ENCODE results near the gene WNT8A. TPM values are rescaled to one million over a fixed set of nuclear protein-coding genes. Genes with fewer than 3 reads are reported as not detected.
"Not testable (repeated sequence)": the region's sequence is repeated elsewhere in the genome, so short reads cannot be mapped to it uniquely, and the experiment has no call there.

WNT8A gene
- not detected for total RNA-seq

GRCh38 chr5:138083702-138084101, at the start of gene WNT8A:
WNT8A (plus strand) TSS chr5:138084033; CDS start chr5:138084128, 95 bp downstream.
- no peak for DNase-seq

- DNase-seq, result peak; percentile 79
Observed at GRCh38 chr5:138035605-138036537, 48.0 kb upstream of the WNT8A start.

GRCh38 chr5:138037271-138037670, 46.6 kb upstream of the WNT8A start:
- no peak for DNase-seq

GRCh38 chr5:138037907-138038633, 45.8 kb upstream of the WNT8A start:
- no peak for DNase-seq

- DNase-seq, result no peak
Observed at GRCh38 chr5:138038826-138039225, 45.0 kb upstream of the WNT8A start.

- not testable (repeated sequence) for DNase-seq
Observed at GRCh38 chr5:138045283-138045682, 38.5 kb upstream of the WNT8A start.

GRCh38 chr5:138051441-138052296, 32.2 kb upstream of the WNT8A start:
- no peak for DNase-seq

DNA sequence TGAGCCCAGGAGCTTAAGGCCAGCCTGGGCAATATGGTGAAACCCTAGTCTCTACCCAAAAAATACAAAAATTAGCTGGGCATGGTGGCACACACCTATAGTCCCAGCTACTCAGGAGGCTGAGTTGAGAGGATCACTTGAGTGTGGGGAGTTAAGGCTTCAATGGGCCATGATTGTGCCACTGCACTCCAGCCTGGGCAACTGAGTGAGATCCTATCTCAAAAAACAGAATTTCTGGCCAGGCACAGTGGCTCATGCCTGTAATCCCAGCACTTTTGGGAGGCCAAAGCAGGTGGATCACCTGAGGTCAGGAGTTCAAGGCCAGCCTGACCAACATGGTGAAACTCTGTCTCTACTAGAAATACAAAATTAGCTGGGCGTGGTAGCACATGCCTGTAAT, 31.1 kb upstream of the WNT8A start:
- not testable (repeated sequence) for DNase-seq

- DNase-seq, result no peak
Observed at GRCh38 chr5:138053554-138053953, 30.3 kb upstream of the WNT8A start.

- DNase-seq, result no peak
Observed at GRCh38 chr5:138054206-138054605, 29.6 kb upstream of the WNT8A start.

GRCh38 chr5:138054847-138055558, 28.8 kb upstream of the WNT8A start:
- no peak for DNase-seq

GRCh38 chr5:138064526-138064925, 19.3 kb upstream of the WNT8A start:
- DNase-seq, result no peak

DNA sequence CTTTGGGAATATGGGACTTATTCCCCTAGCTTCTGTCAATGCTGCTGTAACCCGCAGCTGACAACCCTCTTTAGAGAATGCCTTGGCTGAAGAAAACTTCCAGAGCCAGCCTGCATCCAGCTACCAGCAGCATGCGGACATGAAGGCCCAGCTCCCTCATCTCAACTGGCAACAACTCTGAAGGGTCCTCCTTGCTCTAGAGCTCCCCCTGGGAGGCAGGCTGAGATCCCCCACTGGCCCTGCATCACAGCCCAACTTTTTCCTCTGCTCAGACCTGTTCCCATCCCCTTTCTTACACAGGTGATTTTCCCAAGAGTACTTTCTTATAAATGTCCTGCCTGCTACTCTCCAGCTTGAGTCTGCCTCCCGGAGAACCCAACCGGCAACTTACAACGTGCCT, 18.7 kb upstream of the WNT8A start:
- no peak for DNase-seq

DNA sequence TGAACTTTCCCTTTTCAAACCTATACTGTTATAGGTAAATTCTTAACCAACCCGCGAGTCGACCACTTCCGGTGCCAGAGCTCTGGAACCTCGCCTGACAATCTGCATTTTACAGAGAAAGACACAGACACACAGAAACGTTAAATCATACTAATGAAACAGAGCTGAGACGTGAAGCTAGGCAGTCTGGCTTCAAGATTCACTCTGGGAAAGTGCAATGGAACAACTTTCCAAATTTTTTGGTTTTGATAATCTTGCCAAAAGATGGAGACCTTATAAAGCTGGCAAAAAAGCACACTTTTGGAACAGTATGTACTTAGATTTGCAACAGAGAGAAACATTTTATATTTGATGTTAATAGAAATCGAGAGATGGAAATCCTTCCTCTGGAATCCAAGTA, 15.9 kb upstream of the WNT8A start:
- DNase-seq, result no peak

DNA sequence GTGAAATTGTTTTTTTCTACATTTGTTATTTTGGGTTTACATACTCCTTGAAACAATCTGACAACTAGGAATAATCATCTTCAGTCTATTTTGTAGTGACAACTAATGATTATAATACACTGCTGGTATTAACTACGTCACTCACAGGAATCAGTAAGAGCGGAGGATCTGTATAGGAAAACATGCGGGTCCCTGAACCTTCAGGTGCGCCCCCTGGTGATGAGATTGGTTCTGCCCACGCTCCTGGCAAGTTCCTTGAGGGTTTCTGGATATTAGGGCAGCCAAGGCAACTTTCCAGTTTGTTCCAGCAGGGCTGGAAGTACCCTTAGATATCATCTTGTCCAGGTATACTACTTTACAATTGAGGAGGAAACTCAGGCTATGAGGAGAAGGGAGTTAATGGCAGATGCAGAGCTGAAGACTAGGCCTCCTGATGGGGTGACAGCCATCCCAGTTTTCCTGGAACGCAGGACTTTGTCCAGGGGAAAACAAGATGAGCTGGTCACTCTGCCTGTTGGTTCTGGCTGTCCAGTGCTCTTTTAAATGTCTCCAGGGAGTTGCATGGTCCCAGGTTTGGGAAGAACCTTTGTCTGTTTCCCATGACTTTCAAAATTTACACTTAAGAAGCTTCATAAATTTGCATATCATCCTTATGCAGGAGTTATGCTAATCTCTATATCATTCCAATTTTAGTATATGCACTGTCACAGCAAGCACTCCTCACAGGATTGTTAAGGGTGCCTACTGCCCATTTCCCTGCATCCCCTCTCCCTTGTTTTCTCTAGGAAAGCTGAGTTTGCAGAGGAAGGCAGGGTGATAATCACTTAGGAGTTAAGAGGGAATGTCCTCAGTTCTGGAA, 14.9 kb upstream of the WNT8A start:
- DNase-seq, result no peak

DNA sequence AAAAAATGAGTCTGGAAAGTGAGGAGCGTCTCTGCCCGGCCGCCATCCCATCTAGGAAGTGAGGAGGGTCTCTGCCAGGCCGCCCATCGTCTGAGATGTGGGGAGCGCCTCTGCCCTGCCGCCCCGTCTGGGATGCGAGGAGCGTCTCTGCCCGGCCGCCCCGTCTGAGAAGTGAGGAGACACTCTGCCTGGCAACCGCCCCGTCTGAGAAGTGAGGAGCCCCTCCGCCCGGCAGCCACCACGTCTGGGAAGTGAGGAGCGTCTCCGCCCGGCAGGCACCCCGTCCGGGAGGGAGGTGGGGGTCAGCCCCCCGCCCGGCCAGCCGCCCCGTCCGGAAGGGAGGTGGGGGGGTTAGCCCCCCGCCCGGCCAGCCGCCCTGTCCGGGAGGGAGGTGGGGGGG, 13.8 kb upstream of the WNT8A start:
- DNase-seq, result not testable (repeated sequence)

- DNase-seq, result no peak
Observed at GRCh38 chr5:138077064-138077696, 6.7 kb upstream of the WNT8A start.

GRCh38 chr5:138078006-138078643, 5.7 kb upstream of the WNT8A start:
- no peak for DNase-seq

DNA sequence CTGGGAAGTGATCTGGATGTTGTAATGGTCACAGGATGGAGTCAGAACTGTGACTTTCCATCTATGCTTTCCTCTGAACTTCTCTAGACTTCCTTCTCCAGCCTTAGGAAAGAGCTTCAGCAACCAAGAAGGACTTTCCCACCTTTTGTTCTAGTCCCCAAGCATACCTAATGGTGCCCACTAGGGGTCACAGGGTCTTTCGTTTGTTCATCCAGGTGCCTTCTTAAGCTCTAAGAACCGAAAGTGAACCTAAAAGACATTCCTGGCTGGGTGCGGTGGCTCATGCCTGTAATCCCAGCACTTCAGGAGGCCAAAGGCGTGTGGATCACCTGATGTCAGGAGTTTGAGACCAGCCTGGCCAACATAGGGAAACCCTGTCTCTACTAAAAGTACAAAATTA, 1.8 kb upstream of the WNT8A start:
- DNase-seq, result no peak

DNA sequence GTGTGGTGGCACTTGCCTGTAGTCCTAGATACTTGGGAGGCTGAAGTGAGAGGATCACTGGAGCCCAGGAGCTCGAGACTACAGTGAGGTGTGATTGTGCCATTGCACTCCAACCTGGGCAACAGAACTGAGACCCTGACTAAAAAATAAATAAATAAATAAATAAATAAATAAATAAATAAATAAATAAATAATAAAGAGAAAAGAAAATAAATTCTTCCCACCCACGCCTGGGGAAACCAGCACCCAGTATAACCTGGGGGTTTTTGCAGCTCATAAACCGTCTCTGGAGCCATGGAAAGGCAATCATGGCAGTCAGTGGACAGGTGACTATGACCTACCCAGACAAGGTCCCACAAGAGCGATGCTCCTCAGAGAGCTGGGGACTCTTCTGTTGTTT, 7.9 kb downstream of the WNT8A start:
- no peak for DNase-seq

Data from skin of body (tissue), 2 donors.